Measurements from ENCODE around the gene BRSK1.

- TF ChIP-seq CTCF (IDR thresholded peaks at IDR 0.05; ENCODE audit: low read depth, low read length, poor library complexity, severe bottlenecking) (no peak), EZH2phosphoT487 (IDR thresholded peaks at IDR 0.05; ENCODE audit: borderline replicate concordance, low read length) (no peak)
These were observed 18.6 kb upstream of the BRSK1 start for GRCh38 chr19:55265173-55265572.

Measured in DOHH2 (cell line).